Ishikawa (cell line): Measurements from ENCODE around the gene ZNF414.

ENCODE experiments used
- CEBPB ChIP-seq: IDR thresholded peaks from 2 replicates; pipeline ENCODE4 v1.6.1; 2012
- CREB1 ChIP-seq: IDR thresholded peaks from 2 replicates; pipeline ENCODE4 v1.6.1; 2012; ENCODE audit warnings: low read depth
- EGR1 ChIP-seq: IDR thresholded peaks from 2 replicates; pipeline ENCODE4 v1.6.1; 2012
- EP300 ChIP-seq: IDR thresholded peaks from 2 replicates; pipeline ENCODE4 v1.6.1; 2012; ENCODE audit warnings: borderline replicate concordance
- FOXM1 ChIP-seq: IDR thresholded peaks from 2 replicates; pipeline ENCODE4 v1.6.1; 2012; ENCODE audit warnings: low read depth, borderline replicate concordance
- MAX ChIP-seq: IDR thresholded peaks from 2 replicates; pipeline ENCODE4 v1.6.1; 2012
- NFIC ChIP-seq: IDR thresholded peaks from 2 replicates; pipeline ENCODE4 v1.6.1; 2012
- RAD21 ChIP-seq: IDR thresholded peaks from 2 replicates; pipeline ENCODE4 v1.6.1; 2012; ENCODE audit warnings: low read depth
- REST ChIP-seq: IDR thresholded peaks from 2 replicates; pipeline ENCODE4 v1.6.1; 2012; ENCODE audit warnings: low read depth, mild to moderate bottlenecking
- TAF1 ChIP-seq: IDR thresholded peaks from 2 replicates; pipeline ENCODE4 v1.6.1; 2012; ENCODE audit warnings: low read depth, mild to moderate bottlenecking
- TCF12 ChIP-seq: IDR thresholded peaks from 2 replicates; pipeline ENCODE4 v1.6.1; 2012; ENCODE audit warnings: low read depth
- TEAD4 ChIP-seq: IDR thresholded peaks from 2 replicates; pipeline ENCODE4 v1.6.1; 2012
- USF1 ChIP-seq: IDR thresholded peaks from 2 replicates; pipeline ENCODE4 v1.6.1; 2012
- YY1 ChIP-seq: IDR thresholded peaks from 2 replicates; pipeline ENCODE4 v1.6.1; 2012; ENCODE audit warnings: low read depth
- ZBTB7A ChIP-seq: IDR thresholded peaks from 2 replicates; pipeline ENCODE4 v1.6.1; 2012; ENCODE audit warnings: low read depth

Gene ZNF414

GRCh38 chr19:8468761-8469373, 45.1 kb downstream of the ZNF414 start:
- no peak for TF ChIP-seq USF1
- TF ChIP-seq NFIC = no peak
- no peak for TF ChIP-seq TCF12
- no peak for TF ChIP-seq TEAD4
- TF ChIP-seq RAD21 = no peak
- TF ChIP-seq EGR1 = no peak
- TF ChIP-seq TAF1 = no peak
- TF ChIP-seq MAX = no peak
- no peak for TF ChIP-seq YY1
- no peak for TF ChIP-seq FOXM1
- no peak for TF ChIP-seq EP300

- TF ChIP-seq EGR1 (no peak), EP300 (no peak), RAD21 (no peak), USF1 (no peak), CEBPB (no peak), TEAD4 (no peak), CREB1 (no peak), ZBTB7A (no peak), MAX (no peak), FOXM1 (no peak), TAF1 (no peak), REST (no peak), YY1 (no peak), NFIC (no peak), TCF12 (no peak)
Measured at GRCh38 chr19:8468124-8468523, 45.8 kb downstream of the ZNF414 start.

GRCh38 chr19:8466018-8466417, 47.9 kb downstream of the ZNF414 start:
- TF ChIP-seq NFIC = no peak
- no peak for TF ChIP-seq MAX
- no peak for TF ChIP-seq TAF1
- TF ChIP-seq ZBTB7A = no peak
- TF ChIP-seq USF1 = no peak
- no peak for TF ChIP-seq TEAD4
- no peak for TF ChIP-seq CEBPB
- no peak for TF ChIP-seq FOXM1
- TF ChIP-seq YY1 = no peak
- TF ChIP-seq RAD21 = no peak
- TF ChIP-seq REST = no peak
- TF ChIP-seq TCF12 = no peak
- TF ChIP-seq EGR1 = no peak
- TF ChIP-seq CREB1 = no peak
- no peak for TF ChIP-seq EP300

GRCh38 chr19:8463365-8463764, 50.6 kb downstream of the ZNF414 start:
- TF ChIP-seq MAX (no peak), NFIC (no peak), EP300 (no peak), CREB1 (no peak), REST (no peak), TEAD4 (no peak)
